Hematopoietic multipotent progenitor cell treated with erythropoietin and hydrocortisone succinate and interleukin-3 and kit ligand, for 8 days (in vitro differentiated cells): ENCODE measurements around the gene FRG2.
"Not testable (repeated sequence)": the region's sequence is repeated elsewhere in the genome, so short reads cannot be mapped to it uniquely, and the experiment has no call there.

ENCODE experiments used
- DNase-seq: peaks from one replicate; pipeline ENCODE4 v3.0.0-alpha.2; 2015

The FRG2 gene

GRCh38 chr4:190027156-190027555 lies at the start of gene FRG2:
Gene FRG2 (minus strand): TSS chr4:190027256. CDS start chr4:190027204, 52 bp downstream.
- not testable (repeated sequence) for DNase-seq

- DNase-seq = not testable (repeated sequence)
Observed at GRCh38 chr4:190068351-190068750, 41.3 kb upstream of the FRG2 start.

DNA sequence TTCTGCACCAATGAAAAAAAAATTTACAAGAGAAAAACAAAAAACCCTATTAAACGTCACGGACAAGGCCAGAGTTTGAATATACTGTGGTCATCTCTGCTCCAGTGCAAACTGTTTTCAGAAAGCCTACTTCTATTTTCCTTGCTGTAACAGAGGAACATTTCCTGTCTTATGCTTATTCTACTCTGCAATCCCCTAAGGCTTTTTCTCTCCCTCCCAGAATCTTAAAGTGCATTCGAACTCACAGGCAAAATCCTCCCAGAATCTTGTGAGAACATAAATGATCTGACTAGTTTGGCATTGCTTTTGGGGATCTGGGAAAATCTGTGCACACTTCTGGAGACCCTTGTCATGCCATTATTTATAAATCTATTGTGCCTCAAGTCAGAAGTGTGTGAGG lies 37.7 kb upstream of the FRG2 start:
- DNase-seq = not testable (repeated sequence)

DNA sequence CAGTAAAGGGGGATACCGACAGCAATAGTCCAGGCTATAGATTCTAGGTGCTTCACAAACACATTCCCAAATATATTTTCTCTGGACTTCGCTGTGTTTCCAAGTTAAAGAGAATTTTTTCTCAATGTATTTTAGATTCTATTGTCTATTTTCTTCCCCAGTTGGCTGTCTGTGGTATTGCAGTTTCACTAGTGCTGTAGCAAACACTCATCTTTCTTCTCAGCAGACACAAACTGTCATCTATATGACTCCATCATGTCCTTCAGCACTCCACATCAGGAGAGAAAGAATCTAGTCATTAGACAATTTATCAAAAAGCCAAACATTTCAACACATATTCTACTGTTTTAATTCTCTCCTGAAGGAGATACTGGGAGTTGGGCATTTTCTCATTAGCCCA lies 37.3 kb upstream of the FRG2 start, which contains the start of gene DBET:
Gene DBET (plus strand): TSS at position 161 of the 400 bp plus-strand sequence.
- not testable (repeated sequence) for DNase-seq

DNA sequence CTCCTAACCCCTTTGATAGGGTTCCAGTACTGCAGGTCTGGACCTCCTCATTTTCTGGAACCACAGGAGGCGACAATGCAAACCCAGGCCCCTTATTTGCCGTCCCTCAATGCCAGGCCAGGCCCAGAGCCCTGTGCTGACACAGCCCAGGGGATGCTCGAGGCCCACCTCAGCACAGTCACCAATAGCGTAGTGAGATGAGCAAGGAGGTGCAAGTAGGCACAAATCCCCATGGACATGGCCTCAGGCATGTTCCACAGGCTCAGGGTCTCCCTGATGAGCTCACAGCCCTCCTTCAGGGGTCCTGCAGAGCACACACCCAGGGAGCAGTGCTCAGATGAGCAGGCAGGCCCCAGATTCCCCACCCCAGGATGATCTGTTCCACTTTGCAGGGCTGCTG lies 31.9 kb upstream of the FRG2 start:
- DNase-seq = not testable (repeated sequence)

GRCh38 chr4:190049378-190050239 lies 22.6 kb upstream of the FRG2 start:
- not testable (repeated sequence) for DNase-seq

GRCh38 chr4:190047627-190048026 lies 20.6 kb upstream of the FRG2 start:
- not testable (repeated sequence) for DNase-seq

- not testable (repeated sequence) for DNase-seq
Observed at GRCh38 chr4:190040873-190041272, 13.8 kb upstream of the FRG2 start.

DNA sequence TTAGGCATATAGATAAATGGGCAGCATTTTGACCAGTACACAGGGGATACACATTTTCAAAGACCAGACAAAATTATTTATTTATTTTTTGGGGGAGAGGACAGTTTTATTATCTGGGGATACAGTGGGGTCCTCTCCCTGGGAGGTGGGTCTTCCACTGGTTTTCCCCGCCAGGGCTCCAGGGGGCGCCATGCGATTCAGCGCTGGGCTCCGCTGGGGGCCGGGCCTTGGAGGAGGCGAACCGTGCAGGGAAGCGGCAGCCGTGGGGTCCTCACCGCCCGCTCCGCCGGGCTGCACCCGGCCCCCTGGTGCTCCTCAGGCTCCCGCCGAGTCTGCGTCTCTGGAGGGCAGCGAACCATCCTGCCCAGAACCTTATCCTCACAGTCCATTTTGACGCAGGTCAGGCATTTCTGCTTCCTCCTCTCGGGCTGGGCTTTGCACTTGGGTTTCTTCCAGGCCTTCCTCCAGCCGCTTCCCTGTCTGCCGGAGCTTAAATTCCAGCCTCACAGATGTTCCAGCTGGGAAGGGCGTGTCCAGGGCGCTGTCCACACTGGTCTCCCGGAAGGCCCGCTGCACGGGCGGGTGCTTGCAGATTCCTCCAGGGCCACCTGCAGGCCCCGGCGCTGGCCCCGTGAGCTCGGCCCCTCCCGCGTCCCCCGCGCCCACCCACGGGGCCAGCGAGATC lies 10.8 kb upstream of the FRG2 start:
- not testable (repeated sequence) for DNase-seq

DNA sequence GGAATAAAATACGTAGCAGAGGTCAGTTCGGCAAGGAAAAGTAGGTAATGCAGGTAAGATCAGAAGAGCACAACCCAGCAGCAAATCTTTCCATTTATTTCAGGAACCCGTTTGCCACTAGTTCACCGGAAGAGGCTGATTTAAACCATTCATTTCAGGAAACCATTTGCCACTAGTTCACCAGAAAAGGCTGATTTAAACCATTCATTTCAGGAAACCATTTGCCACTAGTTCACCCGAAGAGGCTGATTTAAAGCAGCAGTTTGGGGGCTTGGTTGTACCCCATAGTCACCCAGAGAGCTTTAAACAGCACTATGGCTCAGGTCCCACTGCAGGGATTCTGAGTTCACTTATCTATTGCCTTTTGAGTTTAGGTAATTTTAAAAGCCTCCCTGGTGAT lies 4.2 kb upstream of the FRG2 start:
- not testable (repeated sequence) for DNase-seq

- not testable (repeated sequence) for DNase-seq
Observed at GRCh38 chr4:190022614-190023281, 4.3 kb downstream of the FRG2 start.

- DNase-seq = not testable (repeated sequence)
Observed at GRCh38 chr4:190021973-190022372, 5.1 kb downstream of the FRG2 start.

- peak; percentile 4 for DNase-seq
Observed at GRCh38 chr4:190020790-190021717, 6.0 kb downstream of the FRG2 start.

- DNase-seq = not testable (repeated sequence)
Observed at GRCh38 chr4:190019859-190020463, 7.1 kb downstream of the FRG2 start.

GRCh38 chr4:190019023-190019858 lies 7.8 kb downstream of the FRG2 start:
- DNase-seq = no peak

- DNase-seq = no peak
Observed at GRCh38 chr4:190018201-190018920, 8.7 kb downstream of the FRG2 start.

- no peak for DNase-seq
Observed at GRCh38 chr4:190017357-190018200, 9.5 kb downstream of the FRG2 start.

- DNase-seq = peak; percentile 8
Observed at GRCh38 chr4:190016369-190017289, 10.4 kb downstream of the FRG2 start.
